MM.1S (cell line): ENCODE data around the gene DACH2.

Source experiments
- DNase-seq: peaks from one replicate; pipeline ENCODE4 v3.0.0-alpha.2; 2015
- H2AFZ ChIP-seq: fragments of 300-600 bp; sonication (generic); 2 replicates; pipeline ENCODE4 v1.6.0; 2016; ENCODE audit warnings: antibody characterized with exemption, low read length
- H3F3A ChIP-seq: fragments of 300-600 bp; sonication (generic); 2 replicates; pipeline ENCODE4 v1.6.1; 2016; ENCODE audit warnings: mild to moderate bottlenecking, antibody characterized with exemption, low read length, moderate library complexity, mixed read lengths; ENCODE audit not compliant: insufficient read depth
- H3K27ac ChIP-seq: fragments of 300-600 bp; sonication (generic); 2 replicates; pipeline ENCODE4 v1.5.1; 2016; ENCODE audit warnings: mild to moderate bottlenecking, low read length
- H3K27me3 ChIP-seq: fragments of 300-600 bp; sonication (generic); replicated peaks from 2 replicates; pipeline ENCODE4 v1.6.0; 2016; ENCODE audit warnings: low read length; ENCODE audit not compliant: insufficient read depth
- H3K36me3 ChIP-seq: fragments of 300-600 bp; sonication (generic); replicated peaks from 2 replicates; pipeline ENCODE4 v1.6.1; 2016; ENCODE audit warnings: mild to moderate bottlenecking, low read length, mixed read lengths; ENCODE audit not compliant: insufficient read depth
- H3K4me1 ChIP-seq: fragments of 300-600 bp; sonication (generic); 2 replicates; pipeline ENCODE4 v1.6.1; 2016; ENCODE audit warnings: low read length, mixed read lengths
- H3K4me2 ChIP-seq: fragments of 300-600 bp; sonication (generic); 2 replicates; pipeline ENCODE4 v1.6.0; 2016; ENCODE audit warnings: low read depth, low read length
- H3K4me3 ChIP-seq: fragments of 300-600 bp; sonication (generic); 2 replicates; pipeline ENCODE4 v1.5.1; 2016; ENCODE audit warnings: low read length, mixed read lengths
- H3K79me2 ChIP-seq: fragments of 300-600 bp; sonication (generic); 2 replicates; pipeline ENCODE4 v1.6.1; 2016; ENCODE audit warnings: mixed run types, low read length, mixed read lengths
- H3K9ac ChIP-seq: fragments of 300-600 bp; sonication (generic); 2 replicates; pipeline ENCODE4 v1.6.1; 2016; ENCODE audit warnings: low read length, mixed read lengths
- H3K9me2 ChIP-seq: fragments of 300-600 bp; sonication (generic); replicated peaks from 2 replicates; pipeline ENCODE4 v1.6.1; 2016; ENCODE audit warnings: mild to moderate bottlenecking, low read length, mixed read lengths; ENCODE audit not compliant: insufficient read depth
- H3K9me3 ChIP-seq: fragments of 300-600 bp; sonication (generic); replicated peaks from 2 replicates; pipeline ENCODE4 v1.6.1; 2016; ENCODE audit warnings: mild to moderate bottlenecking, low read length, mixed read lengths; ENCODE audit not compliant: insufficient read depth
- H4K20me1 ChIP-seq: fragments of 300-600 bp; sonication (generic); 2 replicates; pipeline ENCODE4 v1.6.1; 2016; ENCODE audit warnings: mild to moderate bottlenecking, low read length, moderate library complexity, mixed read lengths; ENCODE audit not compliant: insufficient read depth
- CTCF ChIP-seq: fragments of 300-600 bp; sonication (generic); IDR thresholded peaks from 2 replicates; pipeline ENCODE4 v1.5.1; 2016; ENCODE audit warnings: antibody characterized with exemption, low read length, mixed read lengths
- EZH2 ChIP-seq: fragments of 300-600 bp; sonication (generic); optimal IDR thresholded peaks from 2 replicates; pipeline ENCODE3; 2017; ENCODE audit warnings: low read depth, mild to moderate bottlenecking, antibody characterized with exemption, low read length, mixed read lengths
- EZH2phosphoT487 ChIP-seq: fragments of 300-600 bp; sonication (generic); IDR thresholded peaks from 2 replicates; pipeline ENCODE4 v1.6.1; 2018; ENCODE audit warnings: antibody characterized with exemption, low read length

DACH2 gene

GRCh38 chrX:86711531-86712180 lies 563.4 kb downstream of the DACH2 start:
- Histone ChIP-seq H2AFZ (no peak overlapping the region), H3K4me1 (no peaks in the 10 kb centered on the region), H3K9me2 (no peaks in the 10 kb centered on the region), H3K27me3 (no peaks in the 10 kb centered on the region), H3F3A (no peaks in the 10 kb centered on the region), H3K79me2 (no peaks in the 10 kb centered on the region), H3K9ac (no peak overlapping the region), H3K9me3 (no peaks in the 10 kb centered on the region), H3K4me2 (no peak overlapping the region), H3K36me3 (no peaks in the 10 kb centered on the region), H4K20me1 (no peaks in the 10 kb centered on the region), H3K4me3 (no peak overlapping the region), H3K27ac (no peak overlapping the region)
- no peak for TF ChIP-seq EZH2phosphoT487
- no peak for TF ChIP-seq EZH2
- TF ChIP-seq CTCF: no peak
- DNase-seq: no peak

- Histone ChIP-seq H4K20me1 (no peaks in the 10 kb centered on the region), H3K9me2 (no peaks in the 10 kb centered on the region), H3K9me3 (no peaks in the 10 kb centered on the region), H3K36me3 (no peaks in the 10 kb centered on the region), H3K27ac (no peak overlapping the region), H3K79me2 (no peaks in the 10 kb centered on the region), H2AFZ (no peak overlapping the region), H3F3A (no peaks in the 10 kb centered on the region), H3K9ac (no peak overlapping the region), H3K4me2 (no peak overlapping the region), H3K4me1 (no peaks in the 10 kb centered on the region), H3K4me3 (no peak overlapping the region), H3K27me3 (no peaks in the 10 kb centered on the region)
- no peak for DNase-seq
- TF ChIP-seq CTCF (no peak), EZH2phosphoT487 (no peak), EZH2 (no peak)
Observed at GRCh38 chrX:86714441-86714840, 566.2 kb downstream of the DACH2 start.

GRCh38 chrX:86724277-86724676 lies 576.0 kb downstream of the DACH2 start:
- Histone ChIP-seq H3K4me2 (no peak overlapping the region), H3K9ac (no peak overlapping the region), H3K9me3 (no peaks in the 10 kb centered on the region), H3K27ac (no peak overlapping the region), H3K4me3 (no peak overlapping the region), H4K20me1 (no peaks in the 10 kb centered on the region), H3K36me3 (no peaks in the 10 kb centered on the region), H3K27me3 (no peaks in the 10 kb centered on the region), H3F3A (no peaks in the 10 kb centered on the region), H3K79me2 (no peaks in the 10 kb centered on the region), H2AFZ (no peak overlapping the region), H3K4me1 (no peaks in the 10 kb centered on the region), H3K9me2 (no peaks in the 10 kb centered on the region)
- DNase-seq: no peak
- TF ChIP-seq EZH2phosphoT487 (no peak), EZH2 (no peak), CTCF (no peak)
